ENCODE measurements around the gene ELP5. TPM values are rescaled to one million over a fixed set of nuclear protein-coding genes. Genes with fewer than 3 reads are reported as not detected.
A peak's percentile ranks its signal among the peaks of the same experiment; 100 is the strongest.

ELP5 gene
- total and polyA plus RNA-seq, 2 of the 4 experiments (the other 2 are of a cell fraction) = 39.3 to 46.6 TPM

- no peak for TF ChIP-seq MAFK (IDR thresholded peaks at IDR 0.05; ENCODE audit: low read depth, low read length)
Observed at GRCh38 chr17:7222972-7223292, 29.1 kb upstream of the ELP5 start (continued).

- Histone ChIP-seq H3K4me1 (ENCODE audit: control insufficient read depth, insufficient read depth, low read length) (peaks cover 11% of the 10 kb centered on the region), H4K20me1 (ENCODE audit: insufficient read depth, low read length) (peaks cover 32% of the 10 kb centered on the region), H4K8ac (ENCODE audit: low read depth in 2 of 2, low read length in 2 of 2) (no peak overlapping the region), H2BK15ac (ENCODE audit: low read depth, low read length) (no peak overlapping the region), H3K9me3 (ENCODE audit: control insufficient read depth, insufficient read depth, low read length) (no peaks in the 10 kb centered on the region), H3K9me1 (ENCODE audit: insufficient read depth, low read length) (peaks cover 13% of the 10 kb centered on the region; the same call in 1 of the 2 replicates), H2AK9ac (replicated peaks; ENCODE audit: low read depth, low read length, poor library complexity) (peak overlapping the region; percentile 9), H3K27me3 (ENCODE audit: control insufficient read depth, insufficient read depth, low read length) (no peaks in the 10 kb centered on the region), H3K23ac (ENCODE audit: low read depth, low read length) (0 out of 2 replicates have a peak overlapping the region, but pooled peaks have one; percentile 6), H3K79me1 (ENCODE audit: low read depth in 1 of 2, low read length in 2 of 2) (peaks cover 8 to 75% of the 10 kb centered on the region in 2 experiments), H2AK5ac (ENCODE audit: low read depth, low read length) (no peak overlapping the region), H2BK5ac (ENCODE audit: low read depth, low read length, poor library complexity, severe bottlenecking) (no peak overlapping the region), H4K5ac (ENCODE audit: low read depth, low read length) (no peak overlapping the region), H3K14ac (replicated peaks; ENCODE audit: low read depth, low read length) (no peak overlapping the region), H3K4ac (ENCODE audit: low read depth, low read length) (no peak overlapping the region), H2AFZ (replicated peaks; ENCODE audit: low read length, poor library complexity) (no peak overlapping the region), H2BK20ac (ENCODE audit: low read depth, low read length) (no peak overlapping the region), H3K27ac (ENCODE audit: insufficient read depth, low read length) (no peak overlapping the region), H3K36me3 (ENCODE audit: control insufficient read depth, insufficient read depth, low read length) (peaks cover 70% of the 10 kb centered on the region), H3K4me3 (ENCODE audit: insufficient read depth, low read depth, low read length) (no peak overlapping the region), H3K56ac (ENCODE audit: extremely low read depth, insufficient read depth, low read length) (no peak overlapping the region), H3K9ac (ENCODE audit: low read depth, low read length) (no peak overlapping the region), H3K4me2 (ENCODE audit: low read depth, low read length) (no peak overlapping the region), H2BK120ac (ENCODE audit: low read depth, low read length) (no peak overlapping the region), H4K91ac (ENCODE audit: insufficient read depth, low read depth, low read length) (no peak overlapping the region), H3K18ac (ENCODE audit: low read depth, low read length) (no peak overlapping the region)
- intact Hi-C loops (cut with micrococcal nuclease) (no loop called here), dilution Hi-C loops (cut with HindIII; ENCODE audit: low sequenced_read_pairs, unreplicated experiment) (no loop called here), in situ Hi-C loops (cut with MboI; ENCODE audit: low sequenced_read_pairs) (no loop called here)
- no peak for TF ChIP-seq MAZ (IDR thresholded peaks at IDR 0.05; ENCODE audit: borderline replicate concordance, low read depth, low read length)
- no peak for TF ChIP-seq RCOR1 (IDR thresholded peaks at IDR 0.05; ENCODE audit: insufficient replicate concordance, low read length)
- TF ChIP-seq RFX5 (IDR thresholded peaks at IDR 0.05; ENCODE audit: low read depth, low read length) = no peak
- no peak for TF ChIP-seq FOS (IDR thresholded peaks at IDR 0.05; ENCODE audit: low read depth, low read length)
- no peak for TF ChIP-seq NFE2L2 (IDR thresholded peaks at IDR 0.05; ENCODE audit: low read depth, low read length)
- no peak for TF ChIP-seq USF2 (IDR thresholded peaks at IDR 0.05; ENCODE audit: low read depth, low read length)
- no peak for TF ChIP-seq SMC3 (IDR thresholded peaks at IDR 0.05; ENCODE audit: low read depth, low read length)
- no peak for TF ChIP-seq MAFK (IDR thresholded peaks at IDR 0.05; ENCODE audit: low read depth, low read length)
- TF ChIP-seq CEBPB (IDR thresholded peaks at IDR 0.05; ENCODE audit: low read depth, low read length) = no peak
- no peak for TF ChIP-seq POLR2A (IDR thresholded peaks at IDR 0.05; ENCODE audit: low read depth, low read length)
- no peak for TF ChIP-seq ELK1 (IDR thresholded peaks at IDR 0.05; ENCODE audit: borderline replicate concordance, low read depth, low read length)
- TF ChIP-seq, protein P1, sequence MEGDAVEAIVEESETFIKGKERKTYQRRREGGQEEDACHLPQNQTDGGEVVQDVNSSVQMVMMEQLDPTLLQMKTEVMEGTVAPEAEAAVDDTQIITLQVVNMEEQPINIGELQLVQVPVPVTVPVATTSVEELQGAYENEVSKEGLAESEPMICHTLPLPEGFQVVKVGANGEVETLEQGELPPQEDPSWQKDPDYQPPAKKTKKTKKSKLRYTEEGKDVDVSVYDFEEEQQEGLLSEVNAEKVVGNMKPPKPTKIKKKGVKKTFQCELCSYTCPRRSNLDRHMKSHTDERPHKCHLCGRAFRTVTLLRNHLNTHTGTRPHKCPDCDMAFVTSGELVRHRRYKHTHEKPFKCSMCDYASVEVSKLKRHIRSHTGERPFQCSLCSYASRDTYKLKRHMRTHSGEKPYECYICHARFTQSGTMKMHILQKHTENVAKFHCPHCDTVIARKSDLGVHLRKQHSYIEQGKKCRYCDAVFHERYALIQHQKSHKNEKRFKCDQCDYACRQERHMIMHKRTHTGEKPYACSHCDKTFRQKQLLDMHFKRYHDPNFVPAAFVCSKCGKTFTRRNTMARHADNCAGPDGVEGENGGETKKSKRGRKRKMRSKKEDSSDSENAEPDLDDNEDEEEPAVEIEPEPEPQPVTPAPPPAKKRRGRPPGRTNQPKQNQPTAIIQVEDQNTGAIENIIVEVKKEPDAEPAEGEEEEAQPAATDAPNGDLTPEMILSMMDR (conservative IDR thresholded peaks at IDR 0.05; ENCODE audit: low read depth, low read length) = no peak
- no peak for TF ChIP-seq CHD1 (IDR thresholded peaks at IDR 0.05; ENCODE audit: low read depth, low read length)
- TF ChIP-seq RAD21 (IDR thresholded peaks at IDR 0.05; ENCODE audit: low read length) = no peak
- WGBS, 2 experiments (ENCODE audit: extremely low coverage in 2 of 2, insufficient read length in 1 of 2) = 80% methylated on average over 1 of the region's 4 CpGs; no CpG with 5 or more reads in 1 of the 2 experiments
- ChIA-PET CTCF (interaction anchor here (0.5 kb wide), 1 partner anchor 167 kb away, joined by 4 read pairs; no protein-coding TSS in a partner anchor), POLR2A (ENCODE audit: unreplicated experiment) (no interaction called here)
- DNase-seq (no peak), ATAC-seq (ENCODE audit: low read depth) (no peak)
- BruUV-seq (replicated peaks) = no TSS peak
Observed at GRCh38 chr17:7223375-7223774, 28.6 kb upstream of the ELP5 start.
